NCI-H1436 (cell line): ENCODE data around the gene HEXD.
A peak's percentile ranks its signal among the peaks of the same experiment; 100 is the strongest.
"Not testable (repeated sequence)": the region's sequence is repeated elsewhere in the genome, so short reads cannot be mapped to it uniquely, and the experiment has no call there.

Experiments
- DNase-seq: peaks from one replicate; lab custom pipeline; 2025; lab: John Stamatoyannopoulos, UW

The HEXD gene

GRCh38 chr17:82396601-82397435 is 21.3 kb upstream of the HEXD start:
- DNase-seq: no peak

GRCh38 chr17:82397449-82398335 is 20.5 kb upstream of the HEXD start:
- no peak for DNase-seq

- no peak for DNase-seq
Measured at GRCh38 chr17:82399041-82399441, 19.1 kb upstream of the HEXD start.

GRCh38 chr17:82399601-82400101 is 18.5 kb upstream of the HEXD start:
- DNase-seq: no peak

GRCh38 chr17:82400206-82400605 is 17.9 kb upstream of the HEXD start:
- no peak for DNase-seq

GRCh38 chr17:82400830-82401229 is 17.3 kb upstream of the HEXD start:
- no peak for DNase-seq

- no peak for DNase-seq
Measured at GRCh38 chr17:82402865-82403264, 15.3 kb upstream of the HEXD start.

- DNase-seq: no peak
Measured at GRCh38 chr17:82403662-82404660, 14.2 kb upstream of the HEXD start.

- DNase-seq: no peak
Measured at GRCh38 chr17:82405051-82405450, 13.1 kb upstream of the HEXD start.

- no peak for DNase-seq
Measured at GRCh38 chr17:82406131-82406671, 11.9 kb upstream of the HEXD start.

- DNase-seq: no peak
Measured at GRCh38 chr17:82407255-82407654, 10.9 kb upstream of the HEXD start.

- no peak for DNase-seq
Measured at GRCh38 chr17:82408288-82408937, 9.7 kb upstream of the HEXD start.

- no peak for DNase-seq
Measured at GRCh38 chr17:82408938-82409318, 9.2 kb upstream of the HEXD start.

GRCh38 chr17:82410014-82410716 is 8.0 kb upstream of the HEXD start:
- DNase-seq: no peak

GRCh38 chr17:82411396-82412053 is 6.6 kb upstream of the HEXD start:
- DNase-seq: no peak

- DNase-seq: not testable (repeated sequence)
Measured at GRCh38 chr17:82412081-82412480, 6.1 kb upstream of the HEXD start.

GRCh38 chr17:82412535-82413520 is 5.3 kb upstream of the HEXD start:
- no peak for DNase-seq

- peak; percentile 41 for DNase-seq
Measured at GRCh38 chr17:82414548-82415281, 3.4 kb upstream of the HEXD start.
